NCI-H1436 treated with DMSO at 0.1 percent for 48 hours (cell line): ENCODE measurements around the gene CSKMT.
A peak's percentile ranks its signal among the peaks of the same experiment; 100 is the strongest.
"Not testable (repeated sequence)": the region's sequence is repeated elsewhere in the genome, so short reads cannot be mapped to it uniquely, and the experiment has no call there.

Source experiments
- DNase-seq: peaks from one replicate; lab custom pipeline; 2025; lab: John Stamatoyannopoulos, UW

Gene CSKMT, protein sequence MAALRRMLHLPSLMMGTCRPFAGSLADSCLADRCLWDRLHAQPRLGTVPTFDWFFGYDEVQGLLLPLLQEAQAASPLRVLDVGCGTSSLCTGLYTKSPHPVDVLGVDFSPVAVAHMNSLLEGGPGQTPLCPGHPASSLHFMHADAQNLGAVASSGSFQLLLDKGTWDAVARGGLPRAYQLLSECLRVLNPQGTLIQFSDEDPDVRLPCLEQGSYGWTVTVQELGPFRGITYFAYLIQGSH

DNA sequence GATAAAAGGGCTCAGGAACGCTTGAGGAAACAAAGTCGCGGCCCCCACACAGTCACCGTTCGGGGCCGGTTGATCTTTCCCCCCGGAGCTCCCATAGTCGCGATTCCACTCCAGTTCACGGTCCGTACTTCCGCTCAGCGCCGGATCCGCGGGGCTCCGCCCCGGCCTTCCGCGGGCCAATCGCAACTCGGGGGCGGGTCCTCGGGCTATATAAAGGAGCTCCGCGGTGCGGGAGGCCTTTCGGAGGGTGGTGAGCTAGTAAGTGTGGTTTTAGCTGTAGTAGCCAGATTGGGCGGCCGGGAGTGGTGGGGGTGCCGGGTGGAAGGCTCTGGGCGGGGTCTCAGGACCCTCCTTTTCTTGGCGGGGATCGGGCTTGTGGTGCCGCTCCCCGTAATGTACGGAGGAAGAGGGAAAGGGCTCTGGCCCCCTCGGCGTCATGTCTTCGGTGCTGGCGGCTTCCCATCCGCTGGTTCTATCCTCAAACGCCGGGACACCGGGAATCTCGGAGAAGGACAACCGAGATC, at the start of gene CSKMT, which contains the start of gene C11orf98:
CSKMT (plus strand) TSS at position 238 of the 524 bp plus-strand sequence. CDS start 568 bp downstream, outside the sequence.
C11orf98 (minus strand) TSS at position 136 of the 524 bp plus-strand sequence; CDS start at position 95, 41 bp downstream.
- DNase-seq = peak; percentile 57

DNA sequence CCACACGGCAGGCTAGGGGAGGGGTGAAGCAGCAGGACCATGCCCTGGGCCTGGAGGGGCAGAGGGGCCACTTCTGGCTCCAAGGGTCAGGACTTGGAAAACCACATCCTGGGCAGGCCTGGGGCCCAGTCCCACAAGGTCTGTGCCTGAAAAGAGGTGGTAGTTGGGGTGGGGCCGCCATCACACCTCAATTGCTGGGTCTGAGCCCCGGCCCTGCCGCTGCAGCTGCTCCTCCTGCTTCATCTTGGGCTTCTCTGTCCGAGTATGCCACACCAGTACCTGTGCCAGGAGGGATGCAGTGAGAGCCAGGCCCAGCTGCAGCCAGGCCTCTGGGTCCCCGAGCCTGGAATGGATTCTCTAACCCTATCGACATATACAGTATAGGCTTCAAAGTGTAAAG, 49.6 kb upstream of the CSKMT start:
- DNase-seq = no peak

DNA sequence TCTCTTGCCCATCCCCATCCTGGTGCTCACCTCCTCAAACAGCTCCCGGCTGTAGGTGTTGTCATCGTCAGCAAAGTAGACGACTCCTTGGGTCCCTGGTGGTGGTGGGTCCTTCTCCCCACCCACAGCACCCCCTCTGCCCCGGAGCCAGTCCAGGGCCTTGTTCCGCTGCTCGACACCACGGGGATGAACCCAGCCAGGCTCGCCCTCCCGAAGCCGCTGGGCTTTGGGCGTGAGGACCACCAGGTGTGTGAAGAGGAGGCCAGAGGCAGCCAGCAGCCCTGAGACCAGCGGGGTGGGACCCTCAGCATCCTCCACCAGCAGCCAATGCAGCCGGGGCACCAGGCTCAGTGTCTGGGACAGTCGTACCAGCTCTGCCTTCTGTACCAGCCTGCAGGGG, 48.2 kb upstream of the CSKMT start:
- not testable (repeated sequence) for DNase-seq

DNA sequence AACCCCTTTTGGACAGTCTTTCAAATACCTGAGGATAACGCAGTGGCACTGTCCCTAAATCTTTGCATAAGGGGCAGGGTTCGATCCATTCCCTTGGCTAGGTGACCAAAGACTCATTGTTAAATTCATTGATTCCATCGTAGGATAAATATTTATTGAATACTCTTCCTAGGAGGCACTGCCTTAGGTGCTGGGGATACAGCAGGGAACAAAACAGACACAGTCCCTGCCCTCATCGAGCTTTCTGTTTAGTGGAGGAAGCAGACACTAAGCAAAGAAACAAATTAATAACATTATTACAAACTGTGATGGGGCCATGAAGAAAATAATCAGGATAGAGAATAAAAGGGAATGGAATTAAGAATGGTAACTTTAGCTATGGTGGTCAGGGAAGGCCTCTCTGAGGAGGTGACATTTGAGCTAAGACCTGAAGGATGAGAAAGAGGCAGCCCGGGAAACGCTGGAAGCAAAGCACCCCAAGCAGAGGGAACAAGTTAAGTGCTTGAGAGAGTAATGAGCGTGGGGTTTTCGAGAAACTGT, 44.0 kb upstream of the CSKMT start:
- DNase-seq = no peak

DNA sequence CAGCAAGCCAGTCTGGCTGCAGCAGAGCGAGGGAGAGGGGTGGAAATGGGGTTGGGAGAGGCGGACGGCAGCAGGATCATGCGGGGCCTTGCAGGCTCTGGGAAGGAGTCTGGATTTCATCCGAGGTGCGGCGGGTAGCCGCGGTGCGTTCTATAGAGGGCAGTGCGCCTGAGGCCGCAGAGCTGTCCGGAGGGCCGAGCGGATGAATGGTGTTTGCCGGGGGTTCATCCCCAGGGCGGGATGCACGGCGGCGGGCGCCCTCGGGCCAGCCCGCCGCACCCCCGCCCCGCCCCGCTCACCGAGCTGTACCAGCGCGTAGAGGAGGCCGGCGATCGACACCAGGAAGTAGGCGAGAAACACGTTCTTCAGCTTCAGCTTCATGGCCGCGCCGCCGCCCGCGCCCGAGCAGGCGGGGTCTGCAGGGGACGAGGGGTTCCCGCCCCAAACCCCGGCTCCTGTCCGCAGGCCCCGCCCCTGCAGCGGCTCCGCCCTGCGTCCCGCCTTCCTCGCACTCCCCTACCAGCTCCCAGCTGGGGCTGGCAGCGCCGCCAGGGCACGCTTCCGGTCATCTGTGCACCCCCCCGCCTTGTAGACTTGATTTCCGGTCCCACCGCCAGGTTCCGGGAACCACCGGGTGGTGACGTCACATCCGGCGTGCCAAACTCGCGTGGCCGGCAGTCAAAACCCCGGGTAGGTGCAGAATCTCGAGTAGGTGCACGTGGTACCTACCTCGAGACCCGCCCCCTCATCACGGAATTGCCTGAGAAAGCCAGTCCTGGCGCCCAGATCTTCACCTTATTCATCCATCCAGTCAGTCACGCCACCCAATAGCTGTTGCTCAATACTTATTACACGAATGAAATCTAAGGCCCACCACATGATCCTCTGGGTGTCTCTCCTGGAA, 43.3 kb upstream of the CSKMT start, which contains the start of gene B3GAT3:
B3GAT3 (minus strand) TSS at position 420 of the 904 bp plus-strand sequence; CDS start at position 381, 39 bp downstream.
- DNase-seq = peak; percentile 78

DNA sequence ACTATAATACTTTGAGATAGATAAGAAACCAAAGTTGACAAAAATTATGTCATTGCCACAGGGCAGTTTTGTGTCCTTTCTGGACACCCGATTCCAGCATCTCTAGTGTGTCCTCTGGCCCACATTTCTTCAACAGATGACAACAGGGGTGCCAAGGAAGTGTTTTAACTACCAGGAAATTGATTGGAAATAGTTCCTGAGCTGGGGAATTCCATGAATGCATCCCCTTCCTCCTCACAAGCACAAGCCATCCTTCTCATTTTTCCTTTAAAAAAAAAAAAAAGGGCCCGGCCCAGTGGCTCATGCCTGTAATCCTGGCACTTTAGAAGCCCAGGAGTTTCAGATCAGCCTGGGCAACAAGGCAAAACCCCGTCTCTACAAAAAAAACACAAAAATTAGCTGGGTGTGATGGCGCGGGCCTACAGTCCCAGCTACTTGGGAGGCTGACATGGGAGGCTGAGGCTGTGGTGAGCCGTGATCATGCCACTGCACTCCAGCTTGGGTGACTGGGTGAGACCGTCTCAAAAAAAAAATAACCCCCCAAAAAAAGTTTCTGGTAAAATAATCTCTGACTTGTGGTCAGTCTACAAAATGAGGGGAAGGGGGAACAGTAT, 42.5 kb upstream of the CSKMT start:
- DNase-seq = no peak

DNA sequence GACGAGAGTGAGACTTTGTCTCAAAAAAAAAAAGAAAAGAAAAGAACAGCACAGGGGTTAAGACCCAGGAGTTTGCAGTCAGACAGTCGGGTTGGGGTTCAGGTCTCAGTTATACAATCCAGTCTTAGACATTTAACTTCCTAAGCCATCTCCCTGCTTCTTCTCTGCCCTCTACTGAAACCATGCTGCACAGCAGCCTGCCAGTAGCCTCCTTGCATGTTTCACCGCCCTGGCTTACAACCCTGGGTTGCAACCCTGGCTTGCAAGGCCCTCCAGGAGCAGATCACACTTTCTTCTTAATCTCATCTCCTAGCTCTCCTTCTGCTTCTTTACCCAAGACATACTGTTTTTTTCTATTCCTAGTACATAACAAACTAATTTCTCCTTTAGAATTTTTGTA, 37.4 kb upstream of the CSKMT start:
- DNase-seq = no peak

DNA sequence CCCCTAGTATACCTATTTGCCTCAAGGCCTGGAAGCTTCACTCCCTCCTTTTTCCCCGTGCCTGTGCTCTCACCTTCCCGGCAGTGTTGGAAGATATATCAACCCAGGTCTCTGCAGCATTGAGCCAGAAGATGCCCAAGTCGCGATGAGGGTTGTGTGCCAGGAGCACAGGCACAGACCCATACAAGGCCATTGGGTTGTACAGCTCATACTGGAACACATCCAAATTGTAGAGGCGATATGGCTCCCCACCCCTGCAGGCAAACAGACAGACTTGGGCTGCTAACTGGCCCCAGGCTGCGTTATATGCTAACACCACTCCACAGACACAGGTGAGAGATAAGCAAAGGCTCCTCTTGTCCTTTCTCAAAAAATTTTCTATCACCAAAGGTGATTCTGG, 32.6 kb upstream of the CSKMT start:
- no peak for DNase-seq

DNA sequence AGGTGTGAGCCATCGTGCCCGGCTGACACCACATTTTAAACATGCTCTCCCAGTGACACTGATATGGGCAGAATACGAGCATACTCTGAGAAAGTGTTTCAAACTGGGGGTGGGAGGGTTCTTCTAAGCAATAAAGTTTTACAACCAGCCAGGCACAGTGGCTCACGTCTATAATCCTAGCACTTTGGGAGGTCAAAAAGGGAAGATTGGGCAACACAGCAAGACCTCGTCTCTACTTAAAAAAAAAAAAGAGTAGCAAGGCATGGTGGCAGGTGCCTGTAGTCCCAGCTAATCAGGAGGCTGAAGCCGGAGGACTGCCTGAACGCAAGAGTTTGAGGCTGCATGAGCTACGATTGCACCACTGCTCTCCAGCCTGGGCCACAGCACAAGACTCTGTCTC, 20.9 kb upstream of the CSKMT start:
- no peak for DNase-seq

DNA sequence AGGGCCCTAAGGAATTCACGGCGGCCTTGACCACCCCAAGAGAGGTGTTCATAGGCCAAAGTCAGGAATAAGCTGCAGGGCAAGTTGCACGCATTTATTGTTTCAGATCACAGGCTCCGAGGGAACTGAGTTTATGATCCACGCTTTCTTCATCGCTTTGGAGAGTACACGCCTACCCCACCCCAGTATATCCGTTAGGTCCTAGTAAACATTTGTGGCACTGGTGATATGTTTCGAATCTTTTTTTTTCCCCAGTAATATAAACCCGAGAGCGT, 19.5 kb upstream of the CSKMT start:
- no peak for DNase-seq

DNA sequence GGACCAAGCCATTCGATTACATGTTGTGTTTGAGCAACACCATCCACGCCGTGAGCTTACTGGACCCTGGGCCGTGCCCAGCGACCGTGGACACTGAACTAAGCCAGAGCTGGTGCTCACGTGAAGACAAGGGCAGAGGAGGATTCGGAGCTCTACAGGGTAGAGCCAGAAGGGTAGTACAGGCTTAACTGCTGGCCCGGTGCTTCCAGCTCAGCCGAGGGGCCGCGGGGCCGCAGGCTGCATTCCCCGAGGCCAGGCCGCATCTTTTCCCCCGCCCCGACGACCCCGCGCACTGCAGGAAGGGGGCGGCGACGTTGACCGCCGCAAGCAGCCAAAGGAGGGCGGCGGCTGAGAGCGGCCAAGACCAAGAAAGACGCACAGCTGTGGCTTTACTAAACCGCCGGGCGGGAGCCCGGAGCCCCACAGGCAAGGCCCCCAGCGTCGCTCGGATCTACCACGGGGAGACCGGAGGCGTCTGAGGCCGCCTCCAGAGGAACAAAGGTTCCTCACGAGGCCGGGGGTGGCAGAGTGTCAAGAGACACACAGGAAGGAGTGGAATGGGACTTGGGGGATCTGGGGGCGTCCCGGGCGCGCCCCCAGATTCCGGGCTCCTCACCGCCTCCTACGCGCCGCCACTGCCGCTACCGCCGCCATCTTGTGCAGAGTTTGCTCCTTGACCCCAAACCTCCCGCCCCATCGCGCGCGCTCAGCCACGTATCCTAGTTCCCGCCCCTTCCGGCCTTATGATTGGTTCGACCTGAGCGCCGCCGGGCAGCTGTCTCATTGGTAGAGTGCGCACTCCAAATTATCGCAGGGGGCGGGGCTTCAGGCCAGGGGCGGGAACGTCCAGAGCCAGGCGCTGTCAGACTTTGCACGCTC, 18.9 kb upstream of the CSKMT start, which contains the start of gene GANAB:
GANAB (minus strand) TSS at position 668 of the 879 bp plus-strand sequence; CDS start at position 654, 14 bp downstream.
- peak; percentile 76 for DNase-seq

DNA sequence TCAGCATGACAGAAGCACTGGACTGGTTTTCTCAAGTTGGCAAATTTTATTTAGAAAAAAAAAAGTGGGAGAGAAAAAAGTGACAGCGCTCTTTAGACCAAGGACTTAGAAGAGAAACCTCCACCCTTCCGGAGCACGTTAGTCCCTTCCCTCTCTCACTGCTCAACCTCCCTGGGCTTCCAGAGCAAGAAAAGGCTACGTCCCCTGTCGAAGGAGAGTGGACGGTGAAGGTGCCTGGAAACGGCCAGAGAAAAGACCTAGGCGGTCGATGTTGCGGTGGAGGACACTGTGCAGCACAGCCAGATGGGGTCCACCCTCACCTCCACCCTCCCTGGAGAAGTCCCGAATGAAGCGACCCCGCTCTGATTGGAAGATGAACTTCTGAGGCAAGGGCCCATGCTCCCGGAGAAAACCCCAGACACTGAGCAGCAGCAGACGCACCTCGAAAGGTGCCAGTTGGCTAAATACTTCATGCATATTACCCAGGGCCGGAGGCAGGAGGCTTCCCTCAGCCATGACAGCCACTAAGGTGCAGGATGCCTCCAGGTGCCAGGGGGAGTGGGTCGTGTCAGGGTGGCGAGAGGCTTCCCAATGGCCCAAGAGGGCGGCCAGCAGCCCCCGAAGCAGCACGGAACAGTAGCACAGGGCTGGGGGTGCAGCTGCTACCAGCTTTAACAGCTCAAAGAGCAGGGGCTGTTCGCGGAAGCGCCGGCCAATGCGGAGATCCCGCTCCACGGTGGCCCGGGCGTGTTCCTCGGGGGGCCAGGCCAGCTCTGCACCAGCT, 18.1 kb upstream of the CSKMT start:
- DNase-seq = no peak

DNA sequence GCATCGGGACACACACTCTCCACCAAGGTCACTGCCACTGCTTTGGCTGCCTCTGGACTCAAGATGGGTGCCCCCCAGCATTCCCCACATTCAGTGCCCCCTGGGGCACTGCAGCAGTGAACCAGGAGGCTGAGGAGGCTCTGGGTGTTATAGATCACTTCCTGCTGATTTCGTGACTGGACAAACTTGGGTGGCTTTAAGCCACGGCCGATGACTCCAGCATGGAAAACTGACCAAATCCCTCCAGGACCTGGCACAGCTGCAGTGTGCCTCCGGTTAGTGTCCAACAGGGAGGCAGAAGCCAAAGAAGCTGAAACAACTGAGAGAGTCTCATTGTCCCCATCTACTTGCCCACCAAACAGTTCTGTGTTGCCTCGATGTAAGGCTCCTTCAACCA, 17.5 kb upstream of the CSKMT start:
- DNase-seq = no peak

DNA sequence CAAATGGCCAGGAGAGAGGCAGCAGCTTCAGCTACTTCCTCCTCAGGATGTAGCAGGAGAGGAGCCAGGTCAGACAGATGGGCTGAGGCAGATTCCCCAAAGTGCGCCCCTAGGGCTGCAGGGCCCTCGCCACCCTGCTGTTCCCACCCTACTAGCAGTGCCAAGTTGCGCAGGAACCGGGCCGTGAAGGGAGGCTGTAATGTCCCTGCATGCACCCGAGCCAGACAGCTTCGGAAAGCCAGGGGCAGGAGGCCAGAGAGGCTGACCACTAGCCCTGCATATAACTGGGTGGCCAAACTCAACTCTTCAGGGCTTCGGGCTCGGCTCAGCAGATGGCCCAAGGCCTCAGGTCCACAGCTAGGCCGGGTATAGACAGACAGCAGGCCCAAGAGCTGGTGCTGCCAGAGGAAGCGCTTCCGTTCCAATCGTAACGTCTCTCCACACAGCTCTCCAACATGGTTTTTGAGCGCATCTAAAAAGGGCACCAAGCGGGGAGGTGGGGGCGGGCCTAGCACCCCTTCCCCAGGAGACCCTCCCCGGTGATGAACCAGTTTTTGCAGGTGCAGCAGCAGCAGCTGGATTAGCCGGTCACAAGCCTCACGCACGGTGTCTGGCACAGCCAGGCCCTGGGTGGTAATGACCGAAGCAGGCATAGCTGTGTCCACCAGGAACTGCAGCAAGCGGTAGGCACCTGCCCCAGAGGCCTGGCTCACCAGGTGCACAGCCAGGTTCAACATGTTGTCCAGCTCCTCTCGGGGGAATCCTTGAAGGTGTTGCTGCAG, 16.7 kb upstream of the CSKMT start:
- no peak for DNase-seq

DNA sequence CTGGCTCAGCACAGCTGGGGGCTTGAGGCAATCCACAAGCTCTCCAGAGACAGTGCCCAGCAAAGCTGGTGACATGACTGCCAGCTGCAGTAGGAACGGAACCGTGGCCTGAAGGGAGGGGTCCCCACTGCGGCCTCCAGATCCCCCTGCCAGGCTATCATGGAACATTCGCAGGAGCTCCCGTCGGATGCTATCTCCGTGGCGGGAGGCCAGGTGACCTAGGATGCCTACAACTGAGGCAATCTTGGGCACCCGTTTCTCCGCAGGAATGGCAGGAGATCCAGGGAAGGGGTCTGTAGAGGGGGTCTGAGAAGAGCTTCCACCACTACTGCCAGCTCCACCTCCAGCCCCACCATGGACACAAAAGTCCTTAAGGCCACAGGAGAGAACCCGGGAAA, 16.1 kb upstream of the CSKMT start:
- DNase-seq = no peak

DNA sequence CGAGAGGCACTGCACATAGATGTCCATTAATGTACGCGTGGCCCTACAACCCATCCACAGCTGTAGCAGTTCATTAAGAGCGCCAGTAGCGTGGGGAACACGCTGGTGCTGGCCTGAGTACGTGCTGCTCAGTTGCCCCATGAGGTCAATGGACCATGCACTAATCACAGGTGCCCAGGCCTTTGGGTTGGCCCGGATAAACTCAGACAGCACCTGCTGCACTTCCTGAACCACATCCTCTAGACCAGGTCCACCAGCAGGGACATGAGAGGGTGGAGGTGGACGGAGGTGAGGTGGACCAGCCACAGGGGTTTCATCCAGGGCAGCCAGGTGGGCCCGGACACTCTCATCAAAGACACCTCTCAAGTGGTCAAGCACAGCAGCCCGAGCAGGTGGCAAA, 15.6 kb upstream of the CSKMT start:
- DNase-seq = no peak

DNA sequence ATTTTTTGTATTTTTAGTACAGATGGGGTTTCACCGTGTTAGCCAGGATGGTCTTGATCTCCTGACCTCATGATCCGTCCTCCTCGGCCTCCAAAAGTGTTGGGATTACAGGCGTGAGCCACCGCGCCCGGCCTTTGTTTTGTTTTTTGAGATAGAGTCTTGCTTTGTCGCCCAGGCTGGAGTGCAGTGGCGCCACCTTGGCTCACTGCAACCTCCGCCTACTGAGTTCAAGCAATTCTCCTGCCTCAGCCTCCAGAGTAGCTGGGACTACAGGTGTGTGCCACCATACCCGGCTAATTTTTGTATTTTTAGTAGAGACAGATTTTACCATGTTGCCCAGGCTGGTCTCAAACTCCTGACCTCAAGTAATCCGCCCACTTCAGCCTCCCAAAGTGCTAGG, 14.8 kb upstream of the CSKMT start:
- not testable (repeated sequence) for DNase-seq

DNA sequence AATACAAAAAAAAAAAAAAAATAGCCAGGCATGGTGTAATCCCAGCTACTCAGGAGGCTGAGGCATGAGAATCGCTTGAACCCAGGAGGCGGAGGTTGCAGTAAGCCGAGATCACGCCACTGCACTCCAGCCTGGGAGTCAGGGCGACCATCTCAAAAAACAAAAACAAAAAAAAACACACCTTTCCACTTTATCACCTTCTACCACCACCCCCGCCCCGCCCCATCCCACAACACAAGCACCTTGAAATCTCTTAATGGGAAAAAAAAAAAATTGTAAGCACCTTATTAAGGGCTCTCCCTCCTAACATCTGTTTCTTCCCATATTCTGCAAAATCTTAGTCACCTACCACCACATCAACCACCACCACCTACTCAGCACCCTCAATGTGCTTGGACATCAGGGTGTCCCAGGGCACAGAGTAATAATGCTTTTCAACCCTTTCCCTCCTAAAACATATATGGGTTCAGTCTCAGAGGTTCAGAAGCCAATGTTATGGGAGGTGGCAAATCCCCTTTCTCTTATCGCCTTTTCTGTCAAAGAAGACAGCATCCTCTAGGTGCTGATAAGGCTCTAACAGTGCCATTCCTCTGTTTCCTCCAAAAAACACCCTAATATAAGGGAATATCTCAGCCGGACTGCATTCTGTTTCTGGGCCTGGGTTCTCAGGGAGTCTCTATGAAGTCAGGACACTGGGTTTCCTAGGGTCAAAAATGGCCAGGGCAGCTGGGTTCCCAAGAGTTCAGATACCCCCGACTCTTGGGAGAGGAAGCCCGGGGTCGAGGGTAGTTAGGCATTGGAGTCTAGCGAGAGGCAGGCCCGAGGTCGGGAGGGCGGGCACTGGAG, 12.7 kb upstream of the CSKMT start:
- no peak for DNase-seq

DNA sequence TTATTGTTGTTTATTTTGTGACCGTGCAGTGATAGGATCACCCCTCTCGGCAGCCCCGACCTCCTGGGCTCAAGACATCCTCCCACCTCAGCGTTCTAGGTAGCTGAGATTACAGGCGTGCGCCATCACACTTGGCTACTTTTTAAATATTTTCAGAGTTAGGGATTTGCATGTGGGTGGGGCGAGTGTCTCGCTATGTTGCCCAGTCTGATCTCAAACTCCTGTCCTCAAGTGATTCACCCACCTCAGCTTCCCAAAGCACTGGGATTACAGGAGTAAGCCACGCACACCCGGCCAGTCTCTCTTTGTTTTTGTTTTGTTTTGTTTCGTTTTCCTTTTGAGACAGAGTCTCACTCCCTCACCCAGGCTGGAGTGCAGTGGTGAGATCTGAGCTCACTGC, 10.8 kb upstream of the CSKMT start:
- DNase-seq = no peak
